Glomerular endothelial cell (primary cell): ENCODE data around the gene BARHL2. TPM values are rescaled to one million over a fixed set of nuclear protein-coding genes. Genes with fewer than 3 reads are reported as not detected.

ENCODE experiments used
- DNase-seq: peaks from one replicate; pipeline ENCODE4 v3.0.0-alpha.2; 2011; ENCODE audit warnings: low read depth, low spot score; ENCODE audit errors: extremely low read depth
- total RNA-seq: library from RNA; depleted of rRNA; stranded (reverse); fragments of >200 nt; gene quantifications from 2 replicates; pipeline ENCODE4 v1.2.3, GENCODE V29; 2015

BARHL2 gene
- total RNA-seq, 1 donor from 2014 or later = not detected

DNA sequence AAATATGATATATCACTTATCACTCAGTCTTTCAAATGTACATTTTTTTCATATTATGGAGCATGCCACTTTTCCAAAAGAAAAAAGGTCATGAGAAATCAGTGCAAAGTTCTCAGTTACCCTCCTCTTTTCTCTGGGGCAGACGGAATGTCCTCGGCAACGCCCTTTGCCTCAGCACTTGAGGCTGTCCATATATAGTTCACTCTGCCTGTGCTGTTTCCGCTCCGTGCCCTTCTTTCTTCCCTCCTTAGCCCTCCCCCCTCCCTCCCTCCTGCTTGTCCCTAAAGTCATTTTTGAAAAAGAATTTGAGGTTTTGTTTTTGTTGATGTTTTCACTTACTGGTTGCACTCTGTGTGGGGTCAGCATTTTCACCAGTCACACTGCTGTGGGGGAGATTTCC, 5.4 kb downstream of the BARHL2 start:
- no peak for DNase-seq

DNA sequence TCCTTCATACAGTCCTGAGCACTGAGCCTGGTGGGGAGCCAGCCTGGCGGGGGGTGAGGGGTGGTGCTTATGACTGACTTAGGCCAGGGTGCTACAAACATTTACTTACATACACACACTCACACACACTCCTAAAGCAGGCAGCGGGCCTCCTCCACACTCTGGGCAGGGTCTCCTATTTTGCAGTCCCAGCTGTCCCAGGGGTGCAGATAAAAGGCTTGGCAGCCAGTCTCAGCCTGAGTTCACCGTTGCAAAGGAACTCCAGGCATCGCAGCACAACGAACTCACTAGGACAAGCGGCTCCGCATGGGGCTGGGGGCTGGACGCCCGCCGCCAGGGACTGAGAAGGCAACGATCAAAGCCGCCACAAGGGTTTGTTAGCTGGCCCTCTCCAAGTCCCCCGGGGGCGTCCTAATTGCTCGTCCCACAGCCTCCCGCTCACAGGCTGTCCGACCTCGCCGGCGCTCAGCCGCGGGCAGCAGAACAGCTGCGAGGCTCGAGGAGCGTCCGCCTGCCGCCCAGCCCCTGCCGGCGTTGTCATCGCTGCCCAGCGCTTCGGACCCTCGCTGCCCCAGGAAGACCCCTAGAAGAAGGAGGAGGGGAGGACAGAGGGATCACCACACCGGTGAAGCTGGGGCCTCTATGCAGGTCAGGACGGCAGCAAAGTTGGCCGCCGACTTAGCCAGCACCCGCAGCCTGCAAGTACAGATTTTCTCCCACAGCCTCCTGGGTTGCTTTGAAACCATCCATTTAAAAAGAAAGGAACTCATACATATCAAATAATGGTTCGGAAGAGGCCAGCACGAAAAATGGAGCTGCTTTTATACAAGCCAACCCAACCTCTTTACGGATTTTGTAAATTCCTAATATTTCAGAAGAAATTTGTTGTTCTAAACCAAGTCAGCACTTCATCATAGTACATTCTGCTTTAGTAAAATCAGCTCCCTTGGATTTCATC, 6.2 kb downstream of the BARHL2 start:
- no peak for DNase-seq

DNA sequence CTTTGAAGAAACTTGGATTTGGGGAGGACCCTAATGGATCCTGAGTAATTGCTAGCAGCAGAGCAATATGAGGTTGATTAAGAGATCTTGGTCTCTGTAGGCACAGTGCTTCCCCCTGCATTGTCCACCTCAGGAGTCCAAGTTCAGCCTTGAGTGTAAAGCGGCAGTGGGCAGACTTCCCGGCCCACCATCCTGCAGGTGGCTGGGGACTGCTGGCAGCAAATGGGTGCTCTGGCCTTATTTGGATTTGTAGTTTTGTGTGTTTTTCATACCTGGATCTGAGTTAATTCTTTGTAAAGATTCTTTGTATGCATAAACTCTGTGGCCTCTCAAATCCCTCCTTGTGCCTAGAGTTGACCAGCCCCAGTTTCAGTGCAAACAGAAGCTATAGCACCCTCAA, 7.6 kb downstream of the BARHL2 start:
- no peak for DNase-seq

DNA sequence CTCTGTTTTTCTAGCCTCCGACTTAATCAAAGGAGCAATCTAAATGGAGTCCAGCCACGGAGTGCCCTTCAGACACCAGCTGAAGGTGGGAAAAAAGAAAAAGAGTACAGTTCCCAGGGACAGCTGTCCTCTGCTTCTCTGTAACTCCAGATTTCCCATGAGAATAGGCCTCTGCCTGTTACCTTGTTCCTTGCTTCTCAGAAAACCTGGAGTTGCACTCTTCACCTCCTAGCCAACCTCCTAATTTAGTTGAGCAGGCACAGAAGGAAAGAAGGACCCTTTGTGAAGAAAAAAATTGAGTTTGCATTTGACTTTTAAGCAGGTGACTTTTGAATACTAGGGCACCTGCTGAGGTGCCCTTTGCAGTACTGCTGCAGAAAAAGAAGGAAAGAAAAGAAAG, 8.3 kb downstream of the BARHL2 start:
- DNase-seq = no peak

DNA sequence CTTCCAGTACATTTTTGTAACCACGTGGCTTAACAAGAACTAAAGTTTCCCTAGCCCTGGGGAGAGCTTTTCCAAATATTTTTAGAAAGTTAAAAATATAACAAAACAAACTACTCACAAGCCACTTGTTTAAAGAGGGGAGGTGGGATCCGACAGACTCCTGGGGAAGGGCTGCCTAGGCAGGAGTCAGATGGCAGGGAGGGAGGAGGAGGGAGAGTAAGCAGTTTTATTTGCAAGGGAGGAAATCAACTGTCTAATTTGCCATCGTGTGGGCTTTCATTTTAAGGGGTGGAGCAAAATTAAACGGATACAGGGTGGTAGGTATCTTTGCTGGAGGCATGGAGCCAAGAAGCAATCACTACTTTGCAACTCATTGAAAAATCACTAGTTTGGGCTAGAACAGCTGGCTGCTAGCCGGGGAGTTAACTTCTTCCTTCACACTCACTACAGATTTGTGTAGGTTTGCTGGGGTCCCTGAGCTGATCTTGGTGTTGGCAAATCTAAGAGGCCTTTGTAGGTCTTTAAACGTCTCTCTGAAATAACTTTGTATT, 8.8 kb downstream of the BARHL2 start:
- no peak for DNase-seq

DNA sequence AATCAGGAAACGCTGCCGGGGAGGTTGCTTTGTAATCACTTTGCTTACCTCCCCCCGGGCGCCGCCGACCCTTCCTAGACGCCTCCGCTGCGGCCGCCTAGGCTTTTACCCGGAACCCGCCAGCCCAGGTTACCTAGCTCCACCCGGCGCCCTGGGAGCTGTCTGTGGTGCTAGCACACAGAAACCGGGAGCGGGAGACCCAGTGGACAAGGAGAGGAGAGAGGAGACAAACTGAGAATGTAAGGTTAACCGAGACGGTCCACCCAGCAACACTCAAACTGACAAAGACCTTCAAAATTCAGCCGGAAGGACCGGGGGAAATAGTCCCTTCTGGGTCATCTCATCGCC, 9.8 kb downstream of the BARHL2 start:
- no peak for DNase-seq

DNA sequence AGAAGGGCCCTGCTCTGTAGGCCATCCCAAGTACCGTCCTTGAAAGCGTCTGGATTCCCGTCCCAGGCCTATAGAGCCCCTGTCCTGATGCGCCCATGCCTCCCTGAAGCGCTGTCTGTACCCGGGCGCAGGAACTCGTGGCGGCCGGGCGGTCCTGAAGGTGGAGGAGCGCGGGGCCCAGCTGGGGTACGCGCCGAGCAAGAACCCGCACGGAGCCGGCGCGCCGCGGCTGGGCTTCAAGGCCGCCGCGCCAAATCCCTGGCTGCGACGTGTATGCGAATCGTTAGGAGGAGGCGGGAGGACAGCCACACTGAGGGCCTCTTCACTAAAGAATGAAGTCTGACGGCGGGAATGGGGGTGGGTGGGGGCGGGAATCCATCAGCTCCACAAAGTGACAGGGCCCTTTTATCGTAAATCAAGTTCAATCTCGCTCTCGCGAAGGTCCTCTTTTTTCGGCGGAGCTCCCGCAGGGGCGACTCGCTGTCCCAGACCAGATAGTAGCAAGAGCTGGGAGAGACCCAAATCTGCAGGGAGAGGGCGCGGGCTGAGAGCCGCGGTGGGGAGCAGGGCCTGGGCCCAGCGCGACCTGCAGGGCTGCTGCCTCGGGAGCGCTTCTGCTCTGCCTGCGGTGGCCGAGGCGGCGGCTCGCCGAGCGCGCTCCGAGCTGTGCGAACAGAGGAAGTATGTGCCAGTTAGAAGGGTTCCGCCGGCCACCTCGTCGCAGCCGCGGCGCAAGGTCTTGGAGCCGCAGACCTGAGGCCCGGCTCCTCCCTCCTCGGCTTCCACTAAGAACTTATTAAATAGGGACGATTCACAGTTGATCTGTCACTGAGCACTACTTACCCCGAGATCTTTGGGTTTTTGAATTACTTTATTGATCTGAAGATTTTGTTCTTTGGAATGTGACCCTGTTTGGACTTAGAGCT, 10.4 kb downstream of the BARHL2 start:
- DNase-seq = no peak

DNA sequence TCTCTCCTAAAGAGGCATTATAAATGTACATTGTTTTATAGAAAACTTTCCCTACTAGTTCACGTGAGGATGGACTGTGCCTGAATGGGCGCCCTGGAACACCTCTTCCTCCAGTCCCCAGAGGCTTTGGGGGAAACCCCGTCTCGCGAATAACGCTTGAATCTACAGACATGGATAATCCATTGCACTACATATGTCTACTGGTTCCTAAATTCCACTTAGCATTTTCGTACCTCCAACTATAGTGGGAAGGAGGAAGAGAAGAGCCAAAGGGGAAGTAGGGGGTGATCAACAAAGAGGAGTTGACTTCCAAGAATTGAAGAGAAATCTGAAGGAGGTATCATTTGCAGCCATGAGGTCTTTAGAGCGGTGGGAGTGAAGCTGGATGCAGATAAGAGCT, 11.1 kb downstream of the BARHL2 start:
- no peak for DNase-seq

DNA sequence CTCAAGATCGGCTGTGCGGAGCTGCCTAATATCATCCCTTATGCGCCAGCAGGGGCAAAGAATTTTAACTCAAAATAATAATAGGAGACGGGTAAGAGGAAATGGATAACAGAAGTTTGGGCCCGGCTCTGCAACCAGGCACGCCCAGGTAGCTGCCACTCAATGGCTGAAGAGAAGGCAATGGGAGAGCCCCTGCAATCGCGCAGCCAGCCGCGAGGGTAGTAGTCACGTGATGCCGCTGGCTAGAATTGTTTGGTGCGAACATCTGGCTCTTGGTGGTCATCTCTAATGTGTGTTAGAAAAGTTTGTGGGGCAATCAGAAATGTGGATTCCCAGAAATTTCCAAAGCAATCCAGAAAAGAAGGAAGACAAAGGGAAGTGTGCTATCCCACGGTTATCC, 12.3 kb downstream of the BARHL2 start:
- no peak for DNase-seq

DNA sequence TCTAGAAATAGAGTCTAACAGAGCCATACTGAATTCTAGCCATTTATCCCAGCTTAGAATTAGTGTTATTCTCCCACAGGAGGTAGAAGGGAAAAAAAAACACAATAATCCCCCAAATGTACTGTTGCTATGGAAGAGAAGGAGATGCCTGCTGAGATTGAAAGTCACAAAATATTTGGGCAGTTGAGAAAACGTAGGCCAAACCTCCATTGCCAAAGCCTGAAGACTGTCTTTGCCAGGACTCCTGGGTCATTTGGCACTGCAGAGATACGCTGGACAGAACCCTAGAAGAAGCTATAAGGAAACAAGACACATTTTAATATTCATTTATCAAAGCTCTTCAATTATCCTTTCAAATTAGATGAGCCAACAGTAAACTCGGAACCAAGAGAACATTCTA, 22.3 kb downstream of the BARHL2 start:
- no peak for DNase-seq

DNA sequence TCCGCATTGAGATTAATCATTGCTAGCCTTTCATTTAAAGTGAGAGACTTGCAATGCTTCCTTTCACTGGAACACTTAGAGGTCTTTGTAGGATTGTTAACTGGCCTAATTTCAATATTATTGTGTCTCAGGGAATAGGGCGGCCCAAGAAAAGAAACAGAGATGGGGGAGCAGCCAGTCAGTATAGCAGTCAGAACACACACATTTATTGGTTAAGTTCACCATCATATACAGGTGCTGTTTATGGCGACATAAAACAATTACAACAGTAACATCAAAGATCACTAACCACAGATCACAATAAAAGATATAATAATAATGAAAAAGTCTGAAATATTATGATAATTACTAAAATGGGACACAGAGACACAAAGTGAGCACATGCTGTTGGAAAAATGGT, 29.4 kb downstream of the BARHL2 start:
- no peak for DNase-seq

DNA sequence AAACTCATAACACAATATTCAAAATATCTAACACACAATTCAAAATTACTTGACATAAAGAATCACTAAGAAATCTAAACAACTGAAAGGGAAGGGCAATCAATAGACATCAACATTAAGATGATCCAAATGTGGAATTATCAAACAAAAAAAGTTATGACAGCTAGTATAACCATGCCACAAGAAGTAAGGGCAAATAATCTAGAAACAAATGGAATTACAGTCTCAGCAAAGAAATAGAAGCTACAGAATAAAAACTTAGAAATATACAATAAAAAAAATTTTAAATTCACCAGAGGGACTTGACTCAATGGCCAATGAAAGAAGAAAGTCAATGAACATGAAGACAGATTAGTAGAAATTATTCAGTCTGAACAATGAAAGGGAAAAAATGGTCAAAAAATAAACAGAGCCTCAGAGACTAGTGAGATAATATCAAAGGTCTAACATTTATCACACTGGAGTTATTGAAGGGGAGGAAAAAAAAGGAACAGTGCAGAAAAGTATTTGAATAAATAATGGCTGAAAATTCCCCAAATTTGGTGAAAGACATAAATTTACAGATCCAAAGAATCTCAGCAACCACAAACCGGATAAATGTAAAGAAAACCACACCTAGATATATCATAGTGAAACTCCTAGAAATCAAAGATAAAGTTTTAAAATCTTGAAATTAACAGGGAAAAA, 41.8 kb downstream of the BARHL2 start:
- no peak for DNase-seq

DNA sequence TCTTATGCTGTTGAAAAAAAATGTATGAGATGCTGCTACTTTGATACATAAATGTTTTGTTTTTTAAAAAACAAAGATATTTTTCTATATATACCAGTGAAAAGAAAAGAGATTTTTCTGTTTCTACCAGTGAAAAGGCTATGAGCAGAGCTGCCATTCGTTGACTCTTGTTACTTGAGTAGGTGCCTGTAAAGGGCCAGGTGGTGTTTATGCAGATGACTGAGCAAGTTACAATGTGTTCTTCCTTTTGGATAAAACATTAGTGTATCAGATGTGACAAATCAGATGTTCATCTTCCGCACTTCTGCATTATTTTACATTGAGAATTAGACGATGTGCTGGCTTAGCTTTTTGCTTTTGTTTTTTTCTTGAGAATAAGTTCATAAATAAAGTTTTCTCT, 45.4 kb downstream of the BARHL2 start:
- no peak for DNase-seq

DNA sequence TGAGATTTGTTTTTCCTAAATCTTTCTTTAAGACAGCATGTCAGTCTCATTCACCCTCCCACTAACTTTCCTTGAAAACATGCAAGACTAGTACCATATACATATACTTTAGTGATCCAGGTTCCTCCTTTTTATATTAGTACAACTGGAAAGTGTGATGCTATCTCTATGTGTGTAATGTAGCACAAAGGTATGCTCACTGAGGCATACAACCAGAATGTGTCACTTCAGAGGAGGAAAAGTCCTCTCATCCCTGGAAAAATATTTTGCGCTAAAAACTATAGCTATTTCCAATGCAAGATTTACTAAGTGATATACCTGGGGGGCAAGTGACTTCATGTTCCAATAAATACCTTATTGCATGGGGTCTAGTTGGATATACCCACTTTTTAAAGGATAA, 45.9 kb downstream of the BARHL2 start:
- no peak for DNase-seq
